NK-92 (cell line): Measurements from ENCODE around the gene TOM1L1.

Experiments
- DNase-seq: peaks from one replicate; lab custom pipeline; 2025; ENCODE audit not compliant: unreplicated experiment; lab: John Stamatoyannopoulos, UW

Gene TOM1L1

GRCh38 chr17:54985476-54985875 is 84.8 kb downstream of the TOM1L1 start:
- no peak for DNase-seq

GRCh38 chr17:54990118-54990517 is 89.5 kb downstream of the TOM1L1 start:
- DNase-seq, result no peak

- DNase-seq, result no peak
These were observed 90.9 kb downstream of the TOM1L1 start for GRCh38 chr17:54991567-54991966.

DNA sequence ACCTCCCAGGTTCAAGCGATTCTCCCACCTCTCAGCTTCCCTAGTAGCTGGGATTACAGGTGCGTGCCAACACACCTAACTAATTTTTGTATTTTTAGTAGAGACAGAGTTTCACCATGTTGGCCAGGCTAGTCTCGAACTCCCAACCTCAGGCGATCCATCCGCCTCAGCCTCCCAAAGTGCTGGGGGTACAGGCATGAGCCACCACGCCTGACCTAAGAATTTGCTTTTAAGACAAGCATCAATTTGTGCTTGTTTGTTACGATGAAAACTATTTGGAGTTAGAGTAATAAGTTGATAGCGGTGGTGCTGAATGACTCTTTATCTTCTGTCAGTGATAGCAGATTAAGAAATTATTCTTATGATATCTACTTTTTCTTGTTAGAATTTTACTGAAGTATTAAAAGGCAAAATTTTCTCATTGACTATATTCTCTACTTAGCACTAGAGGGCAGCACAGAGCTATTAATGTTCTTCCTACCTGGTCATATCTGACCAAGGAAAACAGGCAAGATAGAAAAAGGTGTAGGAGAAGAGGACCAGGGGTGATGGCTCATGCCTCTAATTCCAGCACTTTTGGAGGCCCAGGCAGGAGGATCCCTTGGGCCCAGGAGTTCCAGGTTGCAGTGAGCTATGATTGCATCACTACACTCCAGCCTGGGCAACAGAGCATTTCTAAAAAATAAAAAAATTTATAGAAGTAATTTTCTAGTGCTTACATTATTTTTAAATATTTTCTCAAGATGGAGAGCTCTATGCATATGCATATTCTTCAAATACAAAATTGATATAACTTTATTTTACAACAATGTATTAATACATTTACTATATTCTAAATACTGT is 92.4 kb downstream of the TOM1L1 start:
- DNase-seq, result no peak

DNA sequence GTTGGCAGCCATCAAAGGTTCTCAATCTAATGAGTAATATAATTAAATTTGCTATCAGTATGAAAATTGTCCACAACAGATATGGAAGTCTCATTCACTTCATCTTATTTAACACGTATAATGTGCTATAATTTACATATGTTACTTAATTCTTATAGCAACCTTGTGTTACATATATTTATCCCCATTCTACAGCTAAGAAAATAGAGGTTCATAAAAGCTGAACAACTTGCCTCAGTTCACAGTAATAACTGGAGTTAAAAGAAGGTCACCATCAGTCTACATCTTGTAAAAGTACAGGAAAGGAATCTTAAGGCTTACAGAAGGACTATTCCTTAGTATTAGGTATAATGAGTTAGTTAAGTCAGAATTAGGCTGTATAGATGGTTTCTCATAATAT is 95.8 kb downstream of the TOM1L1 start:
- DNase-seq, result no peak

DNA sequence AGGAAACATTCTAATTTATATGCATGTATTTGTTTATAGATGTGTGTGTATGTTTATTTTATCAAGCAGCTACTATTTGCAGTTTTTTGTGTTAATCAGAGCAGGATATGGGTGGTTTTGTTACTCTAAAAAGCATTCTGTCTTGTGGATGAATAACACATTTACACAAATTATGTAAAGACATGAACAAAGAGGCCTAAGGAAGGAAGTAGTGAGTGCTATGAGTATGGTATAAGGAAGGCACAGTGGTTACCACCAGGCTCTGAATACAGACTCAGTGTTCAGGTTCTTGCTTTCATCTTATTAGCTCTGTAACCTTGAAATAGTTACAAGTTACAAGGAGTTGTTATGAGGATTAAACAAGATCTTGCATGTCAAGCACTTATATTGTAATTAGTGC is 101.8 kb downstream of the TOM1L1 start:
- no peak for DNase-seq

- DNase-seq, result no peak
These were observed 103.8 kb downstream of the TOM1L1 start for GRCh38 chr17:55004484-55004883.

DNA sequence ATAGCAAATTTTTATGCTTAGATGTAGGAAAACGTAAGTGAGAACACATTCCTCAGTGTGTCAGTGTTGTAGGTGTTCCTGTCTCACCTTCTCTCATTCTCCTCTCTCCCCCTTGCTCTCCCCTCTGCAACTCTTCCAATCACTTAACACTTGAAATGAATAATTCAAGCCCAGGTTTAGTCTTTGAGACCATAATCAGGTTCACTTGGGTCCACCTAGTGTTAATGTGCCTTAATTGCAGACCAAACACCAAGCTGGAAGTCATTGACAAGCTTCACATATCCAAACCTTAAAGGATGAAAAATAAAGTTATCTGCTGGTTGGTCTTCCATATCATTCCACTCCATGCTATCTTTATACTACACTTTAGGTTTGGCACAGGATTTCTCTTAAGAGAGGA is 104.9 kb downstream of the TOM1L1 start:
- no peak for DNase-seq
